ENCODE results near the gene RERE.
A peak's percentile ranks its signal among the peaks of the same experiment; 100 is the strongest.
"Not testable (repeated sequence)": the region's sequence is repeated elsewhere in the genome, so short reads cannot be mapped to it uniquely, and the experiment has no call there.

The RERE gene

DNA sequence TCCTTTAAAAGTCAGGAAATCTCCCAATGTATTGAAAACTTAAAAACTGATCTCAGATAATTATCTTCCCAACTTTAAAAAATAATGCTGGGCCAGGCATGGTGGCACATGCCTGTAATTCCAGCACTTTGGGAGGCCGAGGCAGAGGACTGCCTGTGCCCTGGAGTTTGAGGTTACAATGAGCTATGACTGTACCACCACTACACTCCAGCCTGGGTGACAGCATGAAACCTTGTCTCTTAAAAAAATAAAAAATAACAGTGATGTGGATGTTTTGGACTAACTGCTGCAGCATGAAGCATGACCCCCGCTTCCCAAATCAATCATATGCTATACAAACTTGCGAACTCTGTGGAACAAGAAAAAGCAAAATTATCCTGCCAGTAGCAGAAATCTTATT, 186.3 kb downstream of the RERE start:
- DNase-seq = no peak

DNA sequence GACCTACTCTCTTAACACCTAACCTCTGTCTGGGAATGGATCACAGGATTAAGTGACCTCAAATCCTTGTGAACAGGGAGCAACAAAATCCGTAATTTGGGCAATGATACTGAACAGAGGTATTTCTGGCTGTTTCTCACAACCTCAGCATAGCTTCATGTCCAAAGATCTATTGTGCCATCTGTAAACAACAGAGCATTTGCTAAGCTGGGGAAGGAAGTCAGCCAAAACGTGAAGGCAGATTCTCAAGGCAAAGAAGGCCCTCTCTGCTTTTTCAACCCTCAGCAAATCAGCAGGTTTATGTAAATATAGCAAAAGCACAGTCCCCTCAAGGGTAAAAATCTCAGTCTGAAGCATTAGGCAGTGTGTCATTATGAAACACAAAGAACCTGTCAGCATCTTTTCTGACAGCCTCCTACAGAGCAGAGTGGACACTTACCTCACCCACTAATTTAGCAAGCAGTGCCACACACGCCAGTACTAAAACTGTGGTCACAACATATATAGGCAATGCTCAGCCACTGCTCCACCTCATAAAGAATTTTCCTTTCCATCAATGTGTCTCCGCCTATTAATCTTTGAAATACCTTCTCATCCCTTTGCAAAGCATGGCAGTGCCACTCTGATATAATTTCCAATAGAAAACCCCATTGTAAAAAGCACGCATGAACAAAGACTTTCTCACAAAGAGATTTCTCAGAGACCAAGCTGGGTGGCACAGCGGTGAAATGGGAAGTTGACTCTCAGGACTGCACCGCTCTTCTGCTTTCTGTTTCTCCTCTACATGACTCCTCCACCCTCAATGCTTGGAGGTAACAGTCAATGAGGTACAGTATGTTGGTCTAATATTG, 188.0 kb downstream of the RERE start:
- DNase-seq = no peak

DNA sequence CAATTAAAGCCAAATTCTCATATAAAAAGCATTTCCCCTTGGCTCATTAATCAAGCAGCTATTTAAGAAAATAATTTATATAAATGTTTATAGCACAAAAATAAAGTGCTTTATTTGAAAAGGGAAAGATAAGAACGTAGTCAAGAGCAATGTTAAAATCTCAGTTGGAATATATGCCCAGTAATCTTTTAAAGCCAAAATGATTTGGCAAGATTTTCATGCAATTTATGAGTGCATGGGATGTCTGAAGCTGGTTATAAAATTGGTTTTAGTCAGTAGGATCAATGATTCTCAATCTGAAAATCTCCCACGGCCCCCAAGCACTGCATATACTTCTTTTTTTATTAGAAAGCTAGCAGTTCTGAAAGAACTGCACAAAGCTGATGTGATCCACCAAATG, 188.8 kb downstream of the RERE start:
- no peak for DNase-seq

DNA sequence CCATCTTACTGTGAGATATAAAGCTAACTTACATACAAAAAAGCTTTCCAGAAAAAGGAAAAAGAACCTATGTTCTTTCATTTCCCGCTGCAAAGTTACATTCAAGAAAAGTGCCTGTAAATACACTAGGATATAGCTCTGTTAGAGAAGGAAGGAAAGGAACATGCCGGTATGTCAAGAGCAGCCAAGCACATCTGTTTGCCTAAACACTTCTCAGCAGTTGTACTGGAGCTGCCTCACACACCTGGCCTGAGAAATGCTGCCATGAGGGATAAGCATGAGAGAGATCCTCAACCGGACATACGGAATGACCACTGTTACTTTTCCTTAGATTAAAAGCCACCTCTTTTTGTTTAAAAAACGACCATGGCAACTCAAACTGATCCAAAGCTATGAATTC, 189.7 kb downstream of the RERE start:
- no peak for DNase-seq

DNA sequence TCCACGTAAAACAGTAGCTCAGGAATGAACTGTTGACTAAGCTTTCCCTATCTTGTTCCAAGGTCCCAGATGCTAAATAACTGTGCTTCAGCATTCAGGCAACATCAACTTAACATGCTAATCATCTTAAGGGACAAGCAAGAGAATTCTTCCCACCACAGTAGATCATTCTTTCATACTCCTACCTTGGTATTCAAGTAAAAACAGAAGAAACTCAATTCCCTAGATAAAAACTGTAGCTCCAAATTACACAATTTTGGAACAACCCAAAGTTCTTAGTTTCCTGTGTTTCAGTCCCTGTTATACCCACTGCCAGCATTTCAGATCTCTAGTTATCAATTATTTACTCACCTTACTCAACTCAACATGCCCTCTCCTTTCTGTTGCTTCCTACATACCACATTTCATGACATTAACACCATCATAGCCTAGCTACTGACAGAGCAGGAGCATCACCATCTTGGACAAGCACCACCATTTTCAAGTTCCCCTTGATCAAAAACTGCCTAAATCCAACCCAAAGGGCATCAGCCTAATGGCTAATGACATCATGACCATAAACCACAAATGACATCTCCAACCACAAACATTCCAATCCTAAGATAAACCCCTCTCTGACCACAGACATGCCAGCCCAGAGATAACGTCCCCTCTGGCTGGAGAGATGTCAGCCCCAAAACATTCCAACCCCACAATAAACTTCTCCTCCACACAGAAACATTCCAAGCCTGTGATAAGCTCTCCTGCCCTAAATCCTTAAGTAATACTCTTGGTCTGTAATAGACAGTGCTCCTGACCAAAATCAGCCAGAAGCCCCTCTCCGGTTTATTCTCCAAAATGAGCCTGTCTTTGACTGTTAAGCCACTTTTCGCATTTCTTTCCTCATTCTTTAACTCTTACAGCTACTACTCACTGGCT, 191.2 kb downstream of the RERE start:
- no peak for DNase-seq

DNA sequence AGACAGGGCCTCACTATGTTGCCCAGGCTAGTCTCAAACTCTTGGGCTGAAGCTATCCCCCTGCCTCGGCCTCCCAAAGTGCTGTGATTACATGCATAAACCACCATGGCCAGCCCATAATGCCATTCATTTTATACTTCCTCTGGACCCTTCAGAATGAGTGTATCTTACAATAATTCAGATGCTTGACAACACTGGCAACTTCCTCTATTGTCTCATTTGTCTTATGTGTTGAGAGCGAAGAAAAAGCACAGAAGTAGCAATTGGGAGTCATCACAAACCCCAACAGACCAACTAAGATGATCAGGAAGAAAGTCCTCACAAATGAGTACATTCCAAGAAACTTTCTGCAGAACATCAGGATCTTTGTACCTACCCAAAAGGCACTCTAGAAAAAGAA, 191.9 kb downstream of the RERE start:
- DNase-seq = no peak

DNA sequence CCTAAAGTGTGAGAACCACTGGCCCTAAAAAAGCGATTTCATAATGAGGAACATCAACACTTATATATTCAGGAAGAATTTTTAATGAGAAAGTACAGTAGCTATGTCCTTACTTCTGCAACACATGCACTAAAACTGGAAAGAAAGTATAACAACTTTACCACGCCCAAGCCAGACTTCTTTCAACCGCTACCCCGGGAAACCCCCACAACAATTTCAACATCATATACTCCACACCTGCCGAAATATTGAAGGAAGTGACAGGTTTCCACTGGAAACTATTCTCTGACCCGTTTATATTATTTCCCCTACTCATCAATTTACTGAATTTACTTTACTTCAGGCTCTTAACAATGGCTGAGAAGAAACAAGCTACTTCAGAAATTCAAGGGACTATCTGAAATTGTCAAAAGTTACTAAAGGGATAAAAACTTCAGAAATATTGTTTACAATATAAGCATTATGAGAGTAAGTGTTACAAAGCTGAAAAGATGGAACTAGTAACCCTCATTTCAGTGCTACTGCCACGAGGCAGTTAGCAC, 193.7 kb downstream of the RERE start:
- DNase-seq = peak; percentile 5

DNA sequence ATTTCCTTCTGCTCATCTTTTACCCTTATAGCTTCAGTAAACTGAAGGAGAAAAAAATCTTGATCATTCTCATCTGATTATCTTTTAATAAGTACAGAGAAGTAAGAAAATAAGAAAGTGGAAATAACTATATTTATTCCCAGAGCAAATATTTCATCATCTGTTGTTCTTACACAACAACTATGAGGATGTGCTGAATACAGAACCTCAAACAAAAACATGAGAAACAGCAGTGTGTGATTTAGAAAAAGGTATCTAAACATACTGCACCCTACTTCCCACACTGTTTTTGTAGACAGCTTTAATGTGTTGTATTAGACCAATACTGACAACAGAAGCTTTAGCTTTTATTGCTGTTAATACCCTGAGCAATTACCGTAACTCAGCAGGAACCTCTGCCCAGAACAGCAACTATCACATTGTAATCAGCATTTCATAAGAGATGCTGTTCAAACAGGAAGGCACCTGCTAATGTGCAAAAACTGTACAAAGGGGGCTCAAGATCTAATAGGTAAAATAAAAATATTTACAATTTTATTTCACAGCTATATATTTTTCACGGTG, 195.6 kb downstream of the RERE start:
- not testable (repeated sequence) for DNase-seq

DNA sequence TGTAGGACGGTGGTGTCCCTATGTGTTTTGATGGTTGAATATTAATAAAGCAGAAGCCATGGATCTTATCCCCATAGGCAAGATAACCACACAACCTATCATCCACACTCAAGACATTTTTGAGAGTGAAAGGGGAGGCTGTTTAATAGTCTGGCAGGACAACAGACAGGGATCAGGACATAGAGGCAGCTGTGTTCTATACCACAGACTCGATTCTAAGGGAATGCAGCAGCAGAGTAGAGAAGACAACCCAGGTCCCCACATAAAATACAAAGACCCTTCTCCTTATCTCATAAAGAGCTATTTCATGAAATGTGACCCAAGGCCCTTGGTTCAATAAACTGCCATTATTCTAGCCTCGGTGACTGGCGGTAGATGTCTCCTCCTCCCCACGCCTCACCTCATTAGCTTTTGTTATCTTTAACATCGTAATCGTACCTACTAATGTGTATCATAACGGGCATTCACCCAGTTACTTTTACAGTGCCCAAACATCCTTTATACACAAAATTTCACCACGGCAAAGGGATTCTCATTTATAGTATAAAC, 196.3 kb downstream of the RERE start:
- DNase-seq = not testable (repeated sequence)

DNA sequence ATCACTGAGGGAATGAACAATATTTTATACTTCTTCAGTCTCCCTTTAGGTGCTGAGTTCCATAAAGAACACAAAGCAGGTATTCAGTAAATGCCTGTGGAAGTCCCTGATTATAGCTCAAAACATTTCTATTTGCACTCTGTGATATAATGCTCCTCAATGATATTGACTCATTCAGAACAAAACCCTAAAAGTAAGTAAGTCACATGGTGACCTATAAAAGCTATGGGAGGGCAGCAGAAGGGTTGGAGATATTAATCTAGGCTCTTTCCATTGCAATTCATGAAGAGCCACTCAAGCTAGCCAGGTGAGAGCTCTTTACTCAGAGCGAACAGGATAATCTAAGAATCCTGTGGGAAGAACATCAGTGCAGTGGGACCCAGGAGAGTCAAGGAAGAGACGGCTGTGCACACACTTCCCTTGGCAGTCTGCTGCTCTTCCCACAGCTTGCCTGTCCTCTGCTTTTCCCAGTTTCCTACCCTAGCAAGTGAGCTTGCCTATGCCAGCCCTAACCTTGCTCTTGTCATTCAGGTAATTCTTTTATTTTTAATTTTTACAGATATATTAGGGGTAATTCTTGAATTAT, 197.4 kb downstream of the RERE start:
- not testable (repeated sequence) for DNase-seq

DNA sequence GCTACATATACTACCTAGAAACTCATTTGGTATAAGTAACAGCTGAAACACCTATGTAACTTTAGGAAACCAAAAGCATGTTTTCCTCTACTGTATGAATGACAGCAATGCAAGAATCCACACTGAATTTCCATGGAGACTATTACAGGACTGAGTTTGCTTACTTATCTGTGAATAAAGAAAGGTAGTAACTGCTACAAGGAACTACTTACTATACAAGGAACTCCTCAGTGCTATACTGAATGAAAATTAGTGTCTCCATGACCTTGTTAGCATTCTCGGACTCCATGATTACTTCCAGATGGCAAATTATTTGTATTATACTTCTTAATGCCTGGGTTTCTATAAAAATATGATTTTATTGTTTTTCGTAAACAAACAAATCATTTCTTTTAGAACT, 198.0 kb downstream of the RERE start:
- DNase-seq = not testable (repeated sequence)

DNA sequence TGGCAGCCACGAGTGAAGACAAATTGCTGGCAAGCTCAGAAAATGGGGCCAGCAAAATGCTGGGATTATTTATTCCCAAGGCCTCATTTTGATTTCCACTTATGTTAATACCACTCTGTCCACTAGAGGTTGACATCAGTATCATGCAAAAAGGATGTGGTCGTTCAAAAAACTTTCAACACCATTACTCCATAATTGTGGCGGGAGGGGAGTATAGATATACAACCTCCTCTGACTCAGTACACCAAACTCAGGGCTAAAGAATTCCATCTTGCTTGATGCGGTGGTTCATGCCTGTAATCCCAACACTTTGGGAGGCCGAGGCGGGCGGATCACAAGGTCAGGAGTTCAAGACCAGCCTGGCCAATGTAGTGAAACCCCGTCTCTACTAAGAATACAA, 200.6 kb downstream of the RERE start:
- not testable (repeated sequence) for DNase-seq

DNA sequence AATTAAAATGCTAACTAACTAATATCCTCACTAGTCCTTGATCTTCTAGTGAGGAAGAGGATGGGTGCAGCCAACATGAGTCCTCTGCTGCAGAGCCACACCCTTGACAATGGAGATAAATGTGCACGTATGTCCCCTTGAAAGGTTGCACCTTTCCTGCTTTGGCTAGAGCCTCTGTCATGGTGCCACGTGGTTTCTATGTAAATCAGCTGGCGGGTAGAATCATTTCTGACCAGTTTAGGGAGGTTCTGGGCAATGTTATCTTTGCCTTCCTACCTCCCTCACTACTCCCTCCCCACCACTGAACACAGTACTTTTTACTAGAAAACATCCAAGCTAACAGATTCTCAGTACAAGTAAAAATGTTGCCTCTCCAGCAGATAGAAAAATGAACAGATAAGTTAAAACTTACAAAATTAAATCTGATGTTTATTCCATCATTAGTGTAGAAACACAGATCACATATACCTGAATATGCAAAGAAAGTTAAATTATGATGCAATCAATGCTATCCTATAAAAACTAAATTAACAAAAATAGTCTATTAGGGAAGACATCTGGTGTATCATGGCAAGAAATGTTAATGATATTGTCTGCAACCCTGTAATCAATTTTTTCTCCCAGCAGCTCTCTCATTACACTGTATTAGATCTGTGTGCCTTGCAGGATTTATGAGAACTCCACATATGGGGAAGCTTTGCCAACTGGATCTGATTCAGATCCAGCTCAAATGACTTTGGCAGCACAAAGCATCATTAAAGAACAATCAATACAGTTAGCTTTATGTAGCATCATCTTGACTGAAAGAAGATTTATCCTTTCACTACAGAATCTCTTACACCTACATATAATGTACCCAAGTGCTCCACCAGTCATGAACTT, 205.6 kb downstream of the RERE start:
- DNase-seq = not testable (repeated sequence)

DNA sequence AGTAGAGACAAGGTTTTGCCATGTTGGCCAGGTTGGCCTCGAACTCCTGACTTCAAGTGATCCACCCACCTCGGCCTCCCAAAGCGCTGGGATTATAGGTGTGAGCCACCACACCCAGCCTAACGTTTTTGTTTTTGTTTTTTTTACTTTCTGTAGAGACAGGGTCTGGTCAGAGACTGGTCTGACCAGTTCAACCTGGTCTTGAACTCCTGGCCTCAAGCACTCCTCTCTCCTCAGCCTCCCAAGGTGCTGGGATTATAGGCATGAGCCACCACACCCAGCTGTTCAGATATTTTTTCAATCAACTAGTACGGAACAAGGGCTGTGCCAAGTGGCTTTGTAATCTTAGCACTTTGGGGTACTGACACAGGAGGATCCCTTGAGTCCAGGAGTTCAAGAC, 209.5 kb downstream of the RERE start:
- DNase-seq = no peak

DNA sequence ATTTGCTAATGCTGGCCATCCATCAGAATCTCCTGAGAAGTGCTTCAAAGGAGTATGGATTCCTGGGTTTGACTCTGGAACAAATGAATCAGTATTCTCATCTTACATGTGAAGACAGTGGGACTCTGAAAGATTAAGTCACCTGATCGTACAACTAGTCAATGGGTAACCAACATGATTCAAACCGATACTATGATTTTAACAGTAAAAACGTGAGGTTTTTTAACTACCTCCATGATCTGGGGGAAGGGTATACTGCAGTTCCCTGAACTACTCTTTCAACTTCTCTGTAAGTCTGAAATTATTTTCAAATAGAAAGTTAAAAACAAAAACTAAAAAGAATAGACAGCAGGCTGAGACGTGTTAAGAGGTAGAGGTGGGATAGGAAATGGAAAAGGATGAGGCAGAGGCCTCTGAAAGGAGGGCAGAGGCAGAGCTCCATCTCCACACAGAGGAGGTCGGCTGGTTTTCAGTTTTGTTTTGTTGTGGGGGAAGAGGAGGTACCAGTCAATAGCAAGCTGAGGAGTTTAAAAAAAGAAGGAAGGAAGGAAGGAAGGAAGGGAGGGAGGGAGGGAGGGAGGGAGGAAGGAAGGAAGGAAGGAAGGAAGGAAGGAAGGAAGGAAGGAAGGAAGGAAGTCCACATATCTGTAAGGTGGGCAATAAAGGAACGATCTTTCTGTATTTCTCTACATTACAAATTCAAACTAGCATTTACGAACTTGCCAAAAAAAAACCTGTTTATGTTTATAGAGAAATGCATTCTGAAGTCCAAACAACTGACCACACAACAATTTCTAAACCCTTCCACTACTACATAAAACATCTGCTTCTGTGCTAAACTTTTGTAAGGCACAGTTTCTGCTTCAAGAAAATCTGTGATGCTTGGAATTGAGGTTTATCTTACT, 213.1 kb downstream of the RERE start:
- peak; percentile 8 for DNase-seq

DNA sequence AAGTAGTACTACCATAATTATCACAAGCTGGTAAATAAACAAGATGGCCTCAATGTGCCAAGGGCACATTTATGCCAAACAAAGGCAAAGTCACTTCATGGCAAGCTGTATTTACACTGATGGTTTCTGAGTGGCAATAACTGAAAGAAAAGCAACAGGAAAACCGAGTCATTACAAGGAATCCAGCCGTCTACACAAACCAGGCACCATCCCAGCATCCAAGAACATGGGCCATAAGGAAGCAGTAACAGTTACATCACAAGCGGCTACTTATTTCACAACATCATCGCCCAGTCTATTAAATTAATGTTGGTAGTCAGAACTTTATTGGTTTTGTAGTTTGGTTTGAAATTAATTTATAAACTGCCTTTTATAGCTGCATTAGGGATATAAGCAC, 214.2 kb downstream of the RERE start:
- DNase-seq = no peak

DNA sequence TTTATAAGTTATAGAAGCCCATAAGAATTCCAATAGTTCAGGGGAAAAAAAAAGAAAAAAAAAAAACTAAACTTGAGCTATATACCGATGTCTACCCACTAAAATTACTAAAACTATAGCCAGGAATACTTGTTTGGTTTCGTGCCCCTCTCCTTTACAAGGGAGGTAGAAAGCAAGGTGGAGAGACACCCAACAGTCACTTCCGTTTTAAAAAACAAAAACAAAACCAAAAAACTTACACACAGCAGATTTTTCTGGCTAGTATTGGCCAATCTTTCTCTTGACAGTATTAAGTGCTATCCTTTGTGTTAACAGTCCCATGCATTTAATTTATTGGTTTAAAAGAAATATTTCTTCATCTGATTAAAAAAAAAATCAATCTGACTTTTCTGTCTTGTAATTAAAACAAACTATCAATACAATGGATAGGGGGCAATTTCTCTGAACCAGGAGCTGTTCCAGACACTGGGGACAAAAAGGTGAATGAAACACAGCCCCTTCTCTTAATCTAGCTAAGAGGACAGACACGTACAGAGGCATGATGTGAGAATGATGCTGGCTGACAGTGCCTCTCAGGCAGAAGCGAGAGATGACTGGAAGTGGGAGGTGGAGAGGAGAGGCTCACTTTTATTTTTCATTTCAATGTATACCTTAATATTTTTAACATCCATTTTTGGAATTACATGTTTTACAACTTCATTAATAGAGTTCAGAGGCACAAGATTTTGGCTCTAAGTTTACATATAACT, 214.8 kb downstream of the RERE start:
- peak in 1 of 2 experiments; percentile 10 for DNase-seq

DNA sequence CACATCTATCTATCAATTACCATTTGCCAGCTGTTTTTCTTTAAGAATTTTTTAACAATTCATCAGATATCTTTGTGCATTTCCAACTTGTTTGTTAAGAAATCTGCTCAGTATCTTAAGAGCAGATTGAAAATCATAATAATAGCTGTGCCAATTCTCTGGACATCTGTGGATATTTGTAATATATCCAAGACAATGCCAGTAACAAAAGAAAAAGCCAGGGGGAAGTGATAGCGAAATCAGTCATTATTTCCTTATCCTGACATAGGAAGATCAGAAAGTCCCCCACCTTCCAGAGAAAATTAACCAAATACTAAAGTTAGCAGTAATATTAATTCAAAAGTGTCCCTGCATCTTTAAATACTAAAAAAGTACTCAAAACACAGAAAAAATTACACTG, 217.1 kb downstream of the RERE start:
- DNase-seq = no peak

DNA sequence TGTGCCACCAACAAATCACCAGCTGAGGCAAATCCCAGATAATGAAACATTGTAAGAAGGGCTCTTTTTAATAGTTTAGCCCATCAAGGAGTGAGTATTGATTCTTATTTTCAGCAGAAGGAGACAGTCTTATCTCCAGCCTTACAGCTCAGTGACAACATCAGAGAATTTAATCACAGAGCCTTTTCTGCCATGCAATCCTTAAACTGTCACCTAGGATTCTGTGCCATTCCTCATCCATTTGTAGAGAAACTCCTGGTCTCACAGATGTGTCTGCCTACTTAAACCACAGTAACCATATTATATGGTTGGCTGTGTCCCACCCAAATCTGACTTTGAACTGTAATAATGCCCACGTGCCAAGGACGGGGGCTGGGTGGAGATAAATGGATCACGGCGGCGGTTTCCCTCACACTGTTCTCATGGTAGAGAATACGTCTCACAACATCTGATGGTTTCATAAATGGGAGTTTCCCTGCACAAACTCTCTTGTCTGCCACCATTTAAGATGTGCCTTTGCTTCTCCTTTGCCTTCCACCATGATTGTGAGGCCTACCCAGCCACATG, 217.7 kb downstream of the RERE start:
- no peak for DNase-seq

Data from activated CD4-positive, alpha-beta T cell treated with anti-CD3 and anti-CD28 coated beads, Interleukin-2, amount 50 U/mL, for 4 hours (primary cell).